GM15510 (cell line): ENCODE data around the gene SVBP.

ENCODE experiments used
- POLR2A ChIP-seq: IDR thresholded peaks from 3 replicates; pipeline ENCODE4 v1.6.1; 2011; ENCODE audit warnings: borderline replicate concordance; ENCODE audit not compliant: insufficient read length; ENCODE audit errors: extremely low read depth

Gene SVBP

DNA sequence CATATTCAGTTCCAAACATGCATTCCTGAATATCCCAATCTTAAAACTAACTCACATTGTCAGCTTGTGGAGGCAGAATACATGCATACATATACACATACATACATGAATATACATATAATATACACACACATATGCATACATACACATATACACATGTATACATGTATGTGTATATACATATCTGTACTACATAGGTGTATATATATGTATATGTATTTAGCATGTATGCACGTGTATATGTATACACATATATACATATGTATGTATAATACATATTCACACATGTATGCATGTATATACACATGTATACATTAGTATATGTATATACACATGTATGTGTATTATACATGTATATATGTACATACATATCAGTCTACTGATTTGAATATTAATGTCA, 28.0 kb upstream of the SVBP start:
- TF ChIP-seq POLR2A, result no peak

DNA sequence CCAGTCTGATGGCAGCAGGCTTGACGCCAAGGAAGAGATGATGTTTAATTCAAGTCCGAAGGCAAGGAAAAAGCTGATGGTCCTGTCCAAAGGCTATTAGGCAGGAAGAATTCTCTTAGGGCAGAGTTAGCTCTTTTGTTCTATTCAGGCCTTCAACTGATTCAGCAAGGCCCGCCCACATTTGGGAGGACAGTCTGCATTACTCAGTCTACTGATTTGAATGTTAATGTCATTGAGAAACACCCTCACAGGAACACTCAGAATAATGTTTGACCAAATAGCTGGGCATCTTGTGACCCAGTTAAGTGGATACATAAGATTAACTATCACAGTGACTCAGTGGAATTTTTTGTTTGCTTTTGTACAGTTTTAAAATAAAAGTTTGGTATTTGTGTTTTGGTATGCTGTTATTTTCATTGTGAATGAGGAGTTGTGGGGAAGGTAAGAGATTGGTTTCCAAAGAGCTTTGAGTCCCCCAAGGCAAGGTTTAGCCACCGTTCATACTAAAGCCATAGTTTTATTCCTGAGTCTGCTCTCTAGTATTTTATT, 27.5 kb upstream of the SVBP start:
- no peak for TF ChIP-seq POLR2A

DNA sequence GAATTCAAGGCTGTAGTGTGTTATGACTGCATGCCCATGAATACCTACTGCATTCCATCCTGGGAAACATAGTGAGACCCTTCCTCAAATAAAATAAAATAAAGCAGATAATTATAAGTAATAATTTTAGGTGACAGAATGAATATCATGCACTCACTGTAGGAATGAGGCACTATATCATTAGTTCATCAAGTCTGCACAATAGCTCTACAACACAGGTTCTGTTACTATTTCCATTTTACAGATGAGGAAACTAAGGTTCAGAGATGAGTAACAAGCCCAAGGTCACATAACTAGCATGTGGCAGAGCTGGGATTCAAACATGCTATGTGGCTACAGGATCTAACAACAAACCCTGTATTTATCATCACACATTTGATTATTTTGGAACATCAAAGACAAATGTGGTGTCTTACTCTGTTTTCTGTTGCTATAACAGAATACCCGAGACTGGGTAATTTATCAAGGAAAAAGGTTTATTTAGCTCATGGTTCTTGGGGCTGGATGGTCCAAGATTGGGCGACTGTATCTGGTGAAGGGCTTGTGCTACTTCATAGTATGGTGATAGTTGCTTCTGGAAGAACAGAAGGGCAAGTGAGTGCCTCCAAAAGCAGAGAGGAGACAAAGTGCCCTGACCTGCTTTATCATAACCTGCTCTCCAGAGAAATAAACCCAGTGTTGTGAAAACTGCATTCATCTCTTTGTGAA, 24.4 kb upstream of the SVBP start:
- TF ChIP-seq POLR2A, result no peak

DNA sequence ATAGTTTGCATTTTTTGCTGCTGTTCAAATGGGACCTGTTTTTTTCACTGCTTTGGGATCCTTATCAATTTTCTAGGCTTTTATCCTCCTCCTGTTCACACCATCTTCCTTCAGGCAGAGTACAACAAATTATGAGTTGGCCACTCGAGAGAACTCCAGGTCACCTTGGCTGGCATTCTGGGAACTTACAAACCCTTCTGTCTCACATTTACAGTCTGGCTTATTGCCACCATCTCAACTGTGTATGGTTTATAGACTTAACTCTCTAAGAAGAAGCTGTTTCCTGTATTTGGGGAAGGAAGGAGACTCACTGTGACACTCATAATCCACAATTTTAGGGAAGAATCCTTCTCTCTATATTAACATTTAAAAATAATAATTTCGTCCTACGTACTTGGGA, 23.8 kb upstream of the SVBP start:
- TF ChIP-seq POLR2A, result no peak

DNA sequence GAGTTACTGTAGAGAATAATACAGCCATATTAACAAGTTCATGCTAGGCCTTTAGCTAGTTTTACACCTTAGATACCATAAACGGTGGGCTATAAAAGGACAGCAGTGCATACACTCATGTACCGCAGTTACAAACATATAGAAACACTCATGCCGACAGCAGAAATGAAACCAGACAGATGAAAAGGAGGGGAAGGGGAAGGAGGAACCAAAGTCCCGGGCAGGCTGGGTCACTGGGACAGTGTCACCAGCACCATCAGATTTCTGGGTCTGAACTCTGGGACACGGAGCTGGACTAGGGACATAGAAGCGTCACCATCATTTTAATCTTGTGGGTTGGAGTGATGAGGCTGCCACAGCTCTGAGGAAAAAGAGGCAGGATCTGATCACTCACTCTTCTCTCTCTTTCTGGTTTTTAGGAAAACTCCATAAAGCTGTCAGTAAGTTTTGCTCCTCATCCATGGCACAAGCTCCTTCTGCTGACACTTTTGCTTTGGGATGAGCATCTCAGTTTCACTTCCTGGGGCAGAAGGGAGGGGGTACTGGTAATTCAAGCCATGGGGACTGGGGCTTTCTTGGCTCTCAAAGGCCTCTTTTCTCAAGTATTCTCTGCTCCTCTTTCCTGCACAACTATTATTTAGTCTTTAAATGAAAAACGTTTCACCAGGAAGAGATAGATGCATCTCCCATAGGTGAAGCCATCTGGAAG, 21.4 kb upstream of the SVBP start:
- no peak for TF ChIP-seq POLR2A

DNA sequence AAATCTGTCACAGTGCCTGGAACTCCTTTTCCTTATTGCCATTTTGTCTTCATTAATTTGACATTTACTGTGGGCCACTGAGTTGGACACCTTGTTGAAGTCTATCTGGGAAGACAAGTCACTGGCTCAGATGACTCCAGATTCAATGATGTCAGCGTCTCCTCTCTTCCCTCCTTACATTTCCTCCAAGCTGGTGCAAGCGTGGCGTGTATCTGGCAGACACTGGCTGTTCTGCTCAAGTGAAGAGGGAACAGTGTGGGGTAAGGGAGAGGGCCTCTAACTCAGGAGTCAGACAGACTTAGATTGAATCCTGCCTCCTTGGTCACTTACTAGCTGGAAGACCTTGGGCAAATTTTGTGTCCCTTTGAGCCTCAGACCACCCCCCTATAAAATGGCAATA, 20.5 kb upstream of the SVBP start:
- TF ChIP-seq POLR2A, result no peak

DNA sequence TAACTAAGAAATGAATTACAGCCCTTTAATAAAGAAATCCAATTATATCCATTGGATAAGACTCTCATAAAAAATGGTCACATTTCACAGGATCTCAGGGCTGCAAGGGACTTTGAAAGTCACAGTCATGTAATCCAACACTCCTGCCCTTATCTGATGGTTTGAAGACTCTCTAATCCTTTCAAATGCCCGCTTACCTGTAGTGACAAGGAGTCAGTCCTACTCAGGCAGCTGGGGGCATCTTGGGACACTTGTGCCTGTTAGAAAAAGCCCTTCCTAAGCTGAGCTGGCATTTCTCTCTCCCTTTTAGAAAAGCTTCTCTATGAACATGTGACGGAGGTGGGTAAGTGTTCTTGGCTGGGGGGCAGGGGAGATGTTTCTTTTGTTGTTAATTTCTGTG, 18.2 kb upstream of the SVBP start:
- no peak for TF ChIP-seq POLR2A

DNA sequence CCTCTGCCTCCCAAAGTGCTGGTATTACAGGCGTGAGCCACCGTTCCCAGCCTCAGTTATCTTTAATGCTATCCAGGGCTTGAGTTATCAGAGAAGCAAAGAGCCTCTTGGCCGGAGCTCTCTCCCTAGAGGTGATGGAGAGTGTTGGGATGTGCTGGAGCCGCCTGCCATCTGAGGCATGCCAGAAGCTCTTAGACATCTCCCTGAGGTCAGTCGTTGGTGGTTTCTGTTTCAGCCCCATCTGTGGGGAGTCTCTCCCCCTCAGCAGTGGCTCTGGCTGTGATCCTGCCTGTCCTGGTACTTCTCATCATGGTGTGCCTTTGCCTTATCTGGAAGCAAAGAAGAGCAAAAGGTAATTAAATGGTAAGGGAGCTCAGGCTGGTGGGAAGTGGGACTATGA, 17.6 kb upstream of the SVBP start:
- TF ChIP-seq POLR2A, result no peak

DNA sequence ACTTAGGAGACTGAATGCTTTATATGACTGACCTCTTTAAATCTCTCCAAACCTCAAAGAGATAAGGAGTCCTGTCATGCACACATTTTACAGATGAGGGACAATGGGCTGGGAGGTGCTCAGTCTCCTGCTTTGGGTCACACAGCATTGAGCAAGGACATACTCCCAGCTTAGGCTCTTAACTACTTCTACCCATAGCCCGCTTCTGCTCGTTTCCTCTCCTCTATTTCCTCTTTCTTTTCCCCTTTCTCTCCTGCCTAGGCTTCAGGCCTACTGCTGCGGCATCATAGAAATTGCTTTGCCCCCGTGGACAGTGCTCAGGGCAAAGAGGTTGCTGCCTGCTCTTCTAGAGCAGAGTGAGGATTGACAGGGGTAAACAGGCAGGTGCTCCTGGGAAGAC, 16.8 kb upstream of the SVBP start:
- TF ChIP-seq POLR2A, result no peak

DNA sequence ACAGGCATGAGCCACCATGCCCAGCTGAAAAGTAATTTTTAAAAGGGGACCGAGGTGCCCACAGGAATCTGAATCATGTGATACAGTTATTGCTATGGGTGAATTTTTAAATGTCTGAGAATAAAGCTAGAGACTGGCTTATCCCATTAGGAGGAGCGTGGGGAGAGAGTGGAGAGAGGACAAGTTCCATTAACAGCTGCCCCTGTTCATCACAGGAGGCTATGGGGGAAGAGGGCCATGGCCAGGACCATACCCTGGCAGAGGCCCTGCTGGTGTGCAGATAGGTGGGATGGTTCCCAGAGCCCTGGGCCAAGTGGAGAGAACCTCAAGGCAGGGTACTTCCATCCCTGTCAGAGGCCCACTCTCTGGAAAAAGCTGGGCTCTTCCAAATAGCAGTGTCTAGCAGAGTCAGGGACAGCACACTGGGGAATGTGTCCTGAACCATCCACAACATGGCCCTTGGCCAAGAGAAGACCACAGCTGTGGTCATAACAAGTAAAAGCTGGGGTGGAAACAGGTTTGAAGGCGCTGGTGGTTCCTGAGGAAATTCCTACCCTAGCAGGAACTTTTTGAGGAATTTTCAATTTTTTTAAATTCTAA, 15.5 kb upstream of the SVBP start:
- no peak for TF ChIP-seq POLR2A

DNA sequence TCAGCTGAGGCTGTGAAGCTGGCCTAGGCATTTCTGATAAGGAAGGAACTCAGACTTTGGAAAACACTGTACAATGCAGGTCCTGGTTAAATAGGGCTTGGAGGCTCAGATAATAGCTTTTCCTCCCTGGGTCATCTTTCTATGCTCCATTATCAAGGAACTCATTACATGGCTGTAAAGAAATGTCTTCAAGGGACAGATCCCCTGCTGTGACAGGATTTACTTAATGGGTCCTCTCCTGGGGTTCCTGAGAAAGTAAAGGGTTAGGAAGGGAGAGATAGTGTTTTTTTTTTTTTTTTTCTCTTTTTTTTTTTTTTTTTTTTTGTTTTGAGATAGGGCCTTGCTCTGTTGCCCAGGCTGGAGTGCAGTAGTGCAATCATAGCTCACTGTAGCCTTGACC, 14.1 kb upstream of the SVBP start:
- TF ChIP-seq POLR2A, result no peak

DNA sequence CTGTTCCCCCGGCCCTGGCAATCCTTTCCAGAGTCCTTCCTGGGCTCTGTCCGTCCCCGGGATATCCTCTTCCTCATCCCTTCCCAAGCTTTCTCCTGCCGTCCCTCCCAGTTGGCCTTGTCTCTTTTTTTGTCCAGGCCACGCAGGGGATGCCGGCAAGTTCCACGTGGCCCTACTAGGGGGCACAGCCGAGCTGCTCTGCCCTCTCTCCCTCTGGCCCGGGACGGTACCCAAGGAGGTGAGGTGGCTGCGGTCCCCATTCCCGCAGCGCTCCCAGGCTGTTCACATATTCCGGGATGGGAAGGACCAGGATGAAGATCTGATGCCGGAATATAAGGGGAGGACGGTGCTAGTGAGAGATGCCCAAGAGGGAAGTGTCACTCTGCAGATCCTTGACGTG, 13.4 kb upstream of the SVBP start:
- no peak for TF ChIP-seq POLR2A

DNA sequence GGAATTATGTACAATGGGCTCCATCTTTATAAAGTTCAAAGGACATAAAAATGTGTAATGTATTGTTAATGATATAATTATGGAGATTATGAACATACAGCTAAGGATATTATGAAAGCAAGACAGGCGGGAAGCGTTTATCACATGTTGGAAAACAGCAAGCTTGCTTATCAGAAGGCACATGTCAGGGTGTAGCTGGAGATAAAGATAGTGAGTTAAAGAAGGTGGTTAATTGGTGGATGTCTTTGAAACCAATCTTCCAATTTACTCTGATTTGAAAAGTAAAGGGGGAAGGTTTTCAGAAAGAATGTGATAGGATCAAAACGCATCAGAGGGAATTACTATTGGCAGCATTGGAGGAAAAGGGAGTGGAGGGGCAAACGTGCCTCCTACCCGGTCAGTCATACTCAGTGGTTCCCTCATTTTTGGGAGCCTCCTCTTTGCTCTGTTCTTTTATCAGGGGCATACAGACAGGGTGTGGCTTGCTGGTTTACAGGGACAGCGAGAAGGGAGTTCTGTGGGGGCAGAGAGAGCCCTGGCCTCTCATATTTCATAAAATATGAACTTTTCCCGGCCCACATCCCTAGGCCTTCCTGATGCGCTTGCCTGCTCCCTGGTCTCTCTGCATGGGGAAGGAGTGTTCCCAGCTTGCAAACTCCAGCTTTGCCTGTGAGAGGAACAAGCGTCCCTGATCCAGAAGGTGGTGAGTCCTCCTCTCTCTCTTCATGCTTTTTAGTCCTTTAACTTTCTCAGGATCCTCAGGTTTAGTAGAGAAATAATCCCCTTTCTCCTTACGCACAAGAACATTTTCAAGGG, 8.0 kb upstream of the SVBP start:
- no peak for TF ChIP-seq POLR2A

DNA sequence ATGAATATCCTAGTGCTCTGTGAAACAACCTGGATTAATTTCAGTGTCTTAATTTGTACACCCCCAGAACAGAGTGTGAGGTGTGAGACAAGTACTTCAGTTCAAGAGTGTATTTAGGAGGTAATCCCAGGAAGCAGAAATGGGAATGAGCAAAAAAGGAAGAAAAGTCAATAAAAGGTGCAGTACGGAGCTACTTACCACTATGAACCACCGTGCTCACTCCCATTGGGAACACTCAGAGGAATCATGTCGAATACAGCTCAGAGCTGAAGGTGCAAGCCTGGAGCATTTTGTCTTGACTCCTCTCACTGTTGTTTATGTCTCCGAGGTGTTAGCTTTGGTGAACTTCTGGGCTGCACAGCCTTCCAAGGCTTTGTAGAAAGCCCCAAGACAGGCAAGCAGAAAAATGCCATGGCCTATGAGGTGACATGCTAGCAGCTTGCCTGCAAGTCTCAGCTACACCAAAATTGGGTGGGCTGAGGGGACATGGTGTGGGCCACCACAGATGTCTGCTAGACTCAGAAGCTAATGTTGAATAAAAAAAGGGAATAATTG, 7.4 kb upstream of the SVBP start:
- no peak for TF ChIP-seq POLR2A
